HepG2 (cell line): Measurements from ENCODE around the gene CAVIN3. TPM values are rescaled to one million over a fixed set of nuclear protein-coding genes. Genes with fewer than 3 reads are reported as not detected.

Experiments used
- ATAC-seq: fragments of 200-7000 bp; cut with Tn5 transposase; 3 replicates; pipeline ENCODE4 v1.9.1; 2020; ENCODE audit warnings: mild to moderate bottlenecking, moderate library complexity
- BruUV-seq: library from RNA; stranded (reverse); fragments of 400-500 nt; replicated peaks from 2 replicates; lab custom pipeline; 2021; lab: Mats Ljungman, UMichigan
- CTCF ChIA-PET: fragments of 300-600 bp; formaldehyde crosslinking; extraction: SDS; loops from one replicate; lab custom pipeline; 2021; ENCODE audit warnings: low total read pairs, inconsistent platforms, low intra/inter-chr PET ratio; lab: Yijun Ruan, JAX
- POLR2A ChIA-PET: fragments of 350-600 bp; sonication (Branson Sonifier 250); formaldehyde crosslinking; loops from one replicate; lab custom pipeline; 2020; ENCODE audit warnings: antibody characterized with exemption, inconsistent platforms; lab: Yijun Ruan, JAX
- DNase-seq: peaks from one replicate; pipeline ENCODE4 v3.0.0-alpha.2; 2015; ENCODE audit warnings: low spot score
- FAIRE-seq: peaks from 3 replicates; lab custom pipeline; 2011; peaks lifted over from hg19 to GRCh38; lab: Jason Lieb, UNC
- H2AFZ ChIP-seq: one replicate; pipeline ENCODE4 v1.6.1; 2011; ENCODE audit warnings: low read length, inconsistent platforms
- H3K27ac ChIP-seq: fragments of 300-600 bp; 3 replicates; pipeline ENCODE4 v1.8.0; 2011; ENCODE audit warnings: mixed run types, mild to moderate bottlenecking, mixed read lengths, low read length, inconsistent platforms; ENCODE audit not compliant: insufficient read depth; ENCODE audit errors: extremely low read length
- H3K27me3 ChIP-seq, 2 experiments: fragments of 200-600 bp in 1 of 2; 2 replicates in 1 of 2; 3 replicates in 1 of 2; pipeline versions ENCODE4 v1.6.0 to v1.8.0; 2011; ENCODE audit warnings: low read length in 2 of 2, mild to moderate bottlenecking in 2 of 2, moderate library complexity in 2 of 2, inconsistent platforms in 1 of 2; ENCODE audit not compliant: insufficient read depth in 2 of 2, control insufficient read depth in 1 of 2
- H3K36me3 ChIP-seq, 2 experiments: fragments of 200-600 bp in 1 of 2; replicated peaks in 1 of 2; 2 replicates in 1 of 2; 3 replicates in 1 of 2; pipeline versions ENCODE4 v1.5.1 to v1.8.0; 2011; ENCODE audit warnings: low read length in 2 of 2, inconsistent platforms in 1 of 2; ENCODE audit not compliant: insufficient read depth in 2 of 2, control insufficient read depth in 1 of 2
- H3K4me1 ChIP-seq: 2 replicates; pipeline ENCODE4 v1.5.1; 2012; ENCODE audit warnings: low read length, inconsistent platforms; ENCODE audit not compliant: insufficient read depth
- H3K4me2 ChIP-seq: 2 replicates; pipeline ENCODE4 v1.6.0; 2011; ENCODE audit warnings: low read depth, low read length, inconsistent platforms
- H3K4me3 ChIP-seq, 3 experiments: fragments of 200-600 bp in 1 of 3; sonication (generic), shearing (Covaris generic) in 1 of 3; replicated peaks in 1 of 3; 2 replicates each; pipeline ENCODE4 v1.5.1; 2011 to 2016; ENCODE audit warnings: low read length in 3 of 3, inconsistent platforms in 2 of 3, low read depth in 2 of 3, mild to moderate bottlenecking in 2 of 3, control low read depth in 1 of 3, mixed read lengths in 1 of 3; ENCODE audit not compliant: insufficient read depth in 1 of 3
- H3K79me2 ChIP-seq: one replicate; pipeline ENCODE4 v1.6.1; 2011; ENCODE audit warnings: low read length, inconsistent platforms; ENCODE audit not compliant: insufficient read depth
- H3K9ac ChIP-seq: 2 replicates; pipeline ENCODE4 v1.6.0; 2011; ENCODE audit warnings: mild to moderate bottlenecking, low read depth, low read length, inconsistent platforms; ENCODE audit not compliant: insufficient read depth
- H3K9me3 ChIP-seq: 2 replicates; pipeline ENCODE4 v1.5.1; 2012; ENCODE audit warnings: mild to moderate bottlenecking, low read length
- H4K20me1 ChIP-seq: 2 replicates; pipeline ENCODE4 v1.6.0; 2011; ENCODE audit warnings: inconsistent platforms, mild to moderate bottlenecking, low read length, moderate library complexity; ENCODE audit not compliant: insufficient read depth
- ADNP ChIP-seq: sonication (generic); formaldehyde crosslinking; IDR thresholded peaks from 2 replicates; pipeline ENCODE4 v1.4.0; 2020; ENCODE audit warnings: missing genetic modification reagents
- JUND ChIP-seq: sonication (generic); formaldehyde crosslinking; IDR thresholded peaks from 2 replicates; pipeline ENCODE4 v1.8.0; 2022; ENCODE audit warnings: mild to moderate bottlenecking, missing genetic modification reagents
- WGBS: methylation state at CpG from one replicate; pipeline ENCODE4 v1.1.6; 2017; ENCODE audit warnings: low lambda C conversion rate; 5-methylcytosine and 5-hydroxymethylcytosine counted together
- in situ Hi-C: cut with HindIII; loops from 2 replicates; pipeline ENCODE4 v1.10.0; 2017; ENCODE audit warnings: low pct_unique_long_range_greater_than_20kb; ENCODE audit not compliant: extremely low pct_ligation_motif_present
- intact Hi-C: fragments of 100-400 bp; cut with micrococcal nuclease; formaldehyde crosslinking; loops from one replicate; pipeline ENCODE4 v1.10.0; 2022; ENCODE audit not compliant: unreplicated experiment
- polyA plus RNA-seq, 8 experiments: library from polyadenylated mRNA; depleted of rRNA in 3 of 8; stranded (reverse) in 7 of 8; unstranded in 1 of 8; fragments of >200 nt; fragmentation: Illumina TruSeq in 4 of 8; extraction: Trizol in 4 of 8; gene quantifications; 2 replicates each; pipeline versions ENCODE4 v1.2.1 to v1.2.3, GENCODE V29; 2011 to 2016; ENCODE audit warnings: low read depth in 4 of 8, missing spikeins in 1 of 8, mixed read lengths in 1 of 8; ENCODE audit not compliant: insufficient read depth in 1 of 8
- total RNA-seq, 5 experiments: library from RNA; depleted of rRNA; stranded (reverse); fragments of >200 nt; fragmentation: Illumina TruSeq; extraction: Trizol; gene quantifications; 2 replicates each; pipeline ENCODE4 v1.2.3, GENCODE V29; 2016; ENCODE audit warnings: low read depth in 1 of 5
- TF ChIP-seq, protein P1 (sequence below): IDR thresholded peaks from 2 replicates; pipeline ENCODE4 v1.6.1; 2016; ENCODE audit warnings: low read depth, missing genetic modification reagents, missing compliant biosample characterization
- TF ChIP-seq, protein P2 (sequence below): sonication (generic); formaldehyde crosslinking; IDR thresholded peaks from 2 replicates; pipeline ENCODE4 v1.8.0; 2022; ENCODE audit warnings: mild to moderate bottlenecking, missing genetic modification reagents, borderline replicate concordance
- TF ChIP-seq, protein P3 (sequence below), 2 experiments: fragments of 450-650 bp in 1 of 2; sonication (generic) in 1 of 2; formaldehyde crosslinking; IDR thresholded peaks; 2 replicates each; pipeline versions ENCODE4 v1.5.0 to v1.8.0; 2020 to 2022; ENCODE audit warnings: mild to moderate bottlenecking in 1 of 2, missing genetic modification reagents in 1 of 2
- TF ChIP-seq, protein P4 (sequence below): sonication (generic); formaldehyde crosslinking; IDR thresholded peaks from 2 replicates; pipeline ENCODE4 v1.5.0; 2020; ENCODE audit warnings: mild to moderate bottlenecking, missing genetic modification reagents
- TF ChIP-seq, protein P5 (sequence below): sonication (generic); formaldehyde crosslinking; IDR thresholded peaks from 2 replicates; pipeline ENCODE4 v1.5.0; 2020; ENCODE audit warnings: missing genetic modification reagents
- TF ChIP-seq, protein P6 (sequence below): sonication (generic); formaldehyde crosslinking; IDR thresholded peaks from 2 replicates; pipeline ENCODE4 v1.8.0; 2022; ENCODE audit warnings: low read depth, missing genetic modification reagents

CAVIN3 gene
- total and polyA plus RNA-seq, 2 of the 13 experiments (the other 11 are each of a cell fraction or from before 2014, with no cell fraction given), result not detected

DNA sequence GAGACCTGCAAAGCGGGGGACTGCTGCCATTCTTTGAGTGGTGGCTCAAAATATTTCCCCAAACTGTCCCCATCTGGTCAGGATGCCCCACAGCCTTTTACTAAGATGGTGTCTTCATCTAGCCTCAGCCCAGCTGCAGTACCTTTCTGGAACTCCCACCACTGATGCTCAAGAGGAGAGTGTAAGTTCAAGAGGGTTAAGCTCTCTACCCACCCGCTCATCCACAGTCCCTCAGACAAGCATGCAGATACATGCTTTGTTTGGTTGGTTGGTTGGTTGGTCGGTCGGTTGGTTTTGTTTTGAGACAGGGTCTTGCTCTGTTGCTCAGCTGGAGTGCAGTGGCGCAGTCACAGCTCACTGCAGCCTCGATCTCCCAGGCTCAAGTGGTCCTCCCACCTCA, 14.5 kb upstream of the CAVIN3 start:
- no peaks in the 10 kb centered on the region for H4K20me1 ChIP-seq
- no peaks in the 10 kb centered on the region for H3K9me3 ChIP-seq
- ChIA-PET CTCF (no interaction called here), POLR2A (no interaction called here)
- H3K27ac ChIP-seq, result no peak overlapping the region
- FAIRE-seq (no peak), ATAC-seq (no peak), DNase-seq (no peak)
- BruUV-seq, result no TSS peak
- no peak overlapping the region for H3K4me3 ChIP-seq
- H3K79me2 ChIP-seq, result no peaks in the 10 kb centered on the region
- no peaks in the 10 kb centered on the region for H3K4me1 ChIP-seq
- H3K36me3 ChIP-seq, result no peaks in the 10 kb centered on the region
- no peak overlapping the region for H3K4me2 ChIP-seq
- WGBS, result 0% methylated on average over 5 of the region's 6 CpGs
- in situ Hi-C loops, result no loop called here
- intact Hi-C loops, result no loop called here
- H3K9ac ChIP-seq, result no peak overlapping the region
- peaks cover 0 to 6% of the 10 kb centered on the region in 2 experiments; a peak in 3 of 5 replicates for H3K27me3 ChIP-seq
- H2AFZ ChIP-seq, result no peak overlapping the region
- TF ChIP-seq, protein P1, sequence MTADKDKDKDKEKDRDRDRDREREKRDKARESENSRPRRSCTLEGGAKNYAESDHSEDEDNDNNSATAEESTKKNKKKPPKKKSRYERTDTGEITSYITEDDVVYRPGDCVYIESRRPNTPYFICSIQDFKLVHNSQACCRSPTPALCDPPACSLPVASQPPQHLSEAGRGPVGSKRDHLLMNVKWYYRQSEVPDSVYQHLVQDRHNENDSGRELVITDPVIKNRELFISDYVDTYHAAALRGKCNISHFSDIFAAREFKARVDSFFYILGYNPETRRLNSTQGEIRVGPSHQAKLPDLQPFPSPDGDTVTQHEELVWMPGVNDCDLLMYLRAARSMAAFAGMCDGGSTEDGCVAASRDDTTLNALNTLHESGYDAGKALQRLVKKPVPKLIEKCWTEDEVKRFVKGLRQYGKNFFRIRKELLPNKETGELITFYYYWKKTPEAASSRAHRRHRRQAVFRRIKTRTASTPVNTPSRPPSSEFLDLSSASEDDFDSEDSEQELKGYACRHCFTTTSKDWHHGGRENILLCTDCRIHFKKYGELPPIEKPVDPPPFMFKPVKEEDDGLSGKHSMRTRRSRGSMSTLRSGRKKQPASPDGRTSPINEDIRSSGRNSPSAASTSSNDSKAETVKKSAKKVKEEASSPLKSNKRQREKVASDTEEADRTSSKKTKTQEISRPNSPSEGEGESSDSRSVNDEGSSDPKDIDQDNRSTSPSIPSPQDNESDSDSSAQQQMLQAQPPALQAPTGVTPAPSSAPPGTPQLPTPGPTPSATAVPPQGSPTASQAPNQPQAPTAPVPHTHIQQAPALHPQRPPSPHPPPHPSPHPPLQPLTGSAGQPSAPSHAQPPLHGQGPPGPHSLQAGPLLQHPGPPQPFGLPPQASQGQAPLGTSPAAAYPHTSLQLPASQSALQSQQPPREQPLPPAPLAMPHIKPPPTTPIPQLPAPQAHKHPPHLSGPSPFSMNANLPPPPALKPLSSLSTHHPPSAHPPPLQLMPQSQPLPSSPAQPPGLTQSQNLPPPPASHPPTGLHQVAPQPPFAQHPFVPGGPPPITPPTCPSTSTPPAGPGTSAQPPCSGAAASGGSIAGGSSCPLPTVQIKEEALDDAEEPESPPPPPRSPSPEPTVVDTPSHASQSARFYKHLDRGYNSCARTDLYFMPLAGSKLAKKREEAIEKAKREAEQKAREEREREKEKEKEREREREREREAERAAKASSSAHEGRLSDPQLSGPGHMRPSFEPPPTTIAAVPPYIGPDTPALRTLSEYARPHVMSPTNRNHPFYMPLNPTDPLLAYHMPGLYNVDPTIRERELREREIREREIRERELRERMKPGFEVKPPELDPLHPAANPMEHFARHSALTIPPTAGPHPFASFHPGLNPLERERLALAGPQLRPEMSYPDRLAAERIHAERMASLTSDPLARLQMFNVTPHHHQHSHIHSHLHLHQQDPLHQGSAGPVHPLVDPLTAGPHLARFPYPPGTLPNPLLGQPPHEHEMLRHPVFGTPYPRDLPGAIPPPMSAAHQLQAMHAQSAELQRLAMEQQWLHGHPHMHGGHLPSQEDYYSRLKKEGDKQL, result no peak
- TF ChIP-seq JUND (no peak), ADNP (CRISPR knock-in tag) (no peak)
- TF ChIP-seq, protein P2, sequence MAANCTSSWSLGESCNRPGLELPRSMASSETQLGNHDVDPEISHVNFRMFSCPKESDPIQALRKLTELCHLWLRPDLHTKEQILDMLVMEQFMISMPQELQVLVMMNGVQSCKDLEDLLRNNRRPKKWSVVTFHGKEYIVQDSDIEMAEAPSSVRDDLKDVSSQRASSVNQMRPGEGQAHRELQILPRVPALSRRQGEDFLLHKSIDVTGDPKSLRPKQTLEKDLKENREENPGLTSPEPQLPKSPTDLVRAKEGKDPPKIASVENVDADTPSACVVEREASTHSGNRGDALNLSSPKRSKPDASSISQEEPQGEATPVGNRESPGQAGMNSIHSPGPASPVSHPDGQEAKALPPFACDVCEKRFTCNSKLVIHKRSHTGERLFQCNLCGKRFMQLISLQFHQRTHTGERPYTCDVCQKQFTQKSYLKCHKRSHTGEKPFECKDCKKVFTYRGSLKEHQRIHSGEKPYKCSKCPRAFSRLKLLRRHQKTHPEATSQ (CRISPR knock-in tag), result no peak
- TF ChIP-seq, protein P3, sequence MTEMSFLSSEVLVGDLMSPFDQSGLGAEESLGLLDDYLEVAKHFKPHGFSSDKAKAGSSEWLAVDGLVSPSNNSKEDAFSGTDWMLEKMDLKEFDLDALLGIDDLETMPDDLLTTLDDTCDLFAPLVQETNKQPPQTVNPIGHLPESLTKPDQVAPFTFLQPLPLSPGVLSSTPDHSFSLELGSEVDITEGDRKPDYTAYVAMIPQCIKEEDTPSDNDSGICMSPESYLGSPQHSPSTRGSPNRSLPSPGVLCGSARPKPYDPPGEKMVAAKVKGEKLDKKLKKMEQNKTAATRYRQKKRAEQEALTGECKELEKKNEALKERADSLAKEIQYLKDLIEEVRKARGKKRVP (CRISPR knock-in tag; IDR thresholded peaks at IDR 0.05), result no peak
- TF ChIP-seq, protein P4, sequence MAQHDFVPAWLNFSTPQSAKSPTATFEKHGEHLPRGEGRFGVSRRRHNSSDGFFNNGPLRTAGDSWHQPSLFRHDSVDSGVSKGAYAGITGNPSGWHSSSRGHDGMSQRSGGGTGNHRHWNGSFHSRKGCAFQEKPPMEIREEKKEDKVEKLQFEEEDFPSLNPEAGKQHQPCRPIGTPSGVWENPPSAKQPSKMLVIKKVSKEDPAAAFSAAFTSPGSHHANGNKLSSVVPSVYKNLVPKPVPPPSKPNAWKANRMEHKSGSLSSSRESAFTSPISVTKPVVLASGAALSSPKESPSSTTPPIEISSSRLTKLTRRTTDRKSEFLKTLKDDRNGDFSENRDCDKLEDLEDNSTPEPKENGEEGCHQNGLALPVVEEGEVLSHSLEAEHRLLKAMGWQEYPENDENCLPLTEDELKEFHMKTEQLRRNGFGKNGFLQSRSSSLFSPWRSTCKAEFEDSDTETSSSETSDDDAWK, result no peak
- TF ChIP-seq, protein P5, sequence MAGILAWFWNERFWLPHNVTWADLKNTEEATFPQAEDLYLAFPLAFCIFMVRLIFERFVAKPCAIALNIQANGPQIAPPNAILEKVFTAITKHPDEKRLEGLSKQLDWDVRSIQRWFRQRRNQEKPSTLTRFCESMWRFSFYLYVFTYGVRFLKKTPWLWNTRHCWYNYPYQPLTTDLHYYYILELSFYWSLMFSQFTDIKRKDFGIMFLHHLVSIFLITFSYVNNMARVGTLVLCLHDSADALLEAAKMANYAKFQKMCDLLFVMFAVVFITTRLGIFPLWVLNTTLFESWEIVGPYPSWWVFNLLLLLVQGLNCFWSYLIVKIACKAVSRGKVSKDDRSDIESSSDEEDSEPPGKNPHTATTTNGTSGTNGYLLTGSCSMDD, result no peak
- TF ChIP-seq, protein P6, sequence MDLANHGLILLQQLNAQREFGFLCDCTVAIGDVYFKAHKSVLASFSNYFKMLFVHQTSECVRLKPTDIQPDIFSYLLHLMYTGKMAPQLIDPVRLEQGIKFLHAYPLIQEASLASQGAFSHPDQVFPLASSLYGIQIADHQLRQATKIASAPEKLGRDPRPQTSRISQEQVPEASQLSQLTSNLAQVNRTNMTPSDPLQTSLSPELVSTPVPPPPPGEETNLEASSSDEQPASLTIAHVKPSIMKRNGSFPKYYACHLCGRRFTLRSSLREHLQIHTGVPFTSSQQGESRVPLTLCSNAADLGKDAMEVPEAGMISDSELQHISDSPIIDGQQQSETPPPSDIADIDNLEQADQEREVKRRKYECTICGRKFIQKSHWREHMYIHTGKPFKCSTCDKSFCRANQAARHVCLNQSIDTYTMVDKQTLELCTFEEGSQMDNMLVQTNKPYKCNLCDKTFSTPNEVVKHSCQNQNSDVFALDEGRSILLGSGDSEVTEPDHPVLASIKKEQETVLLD (CRISPR knock-in tag), result no peak
